Neural cell (in vitro differentiated cells): ENCODE measurements around the gene ATG9B. TPM values are rescaled to one million over a fixed set of nuclear protein-coding genes. Genes with fewer than 3 reads are reported as not detected.

Source experiments
- H2AFZ ChIP-seq: fragments of 200-600, 300-800 bp; sonication (generic), shearing (Covaris generic); 2 replicates; pipeline ENCODE4 v1.6.0; 2014; ENCODE audit warnings: low read depth, mild to moderate bottlenecking, antibody characterized with exemption, low read length, moderate library complexity
- H3F3A ChIP-seq: fragments of 200-600 bp; shearing (Covaris generic); 2 replicates; pipeline ENCODE4 v1.6.1; 2016; ENCODE audit warnings: mild to moderate bottlenecking, moderate library complexity, mixed read lengths, antibody characterized with exemption, low read length; ENCODE audit not compliant: insufficient read depth, poor library complexity, severe bottlenecking
- H3K27ac ChIP-seq: fragments of 200-600, 300-800 bp; sonication (generic), shearing (Covaris generic); 2 replicates; pipeline ENCODE4 v1.5.1; 2014; ENCODE audit warnings: mild to moderate bottlenecking, low read length, moderate library complexity
- H3K27me3 ChIP-seq: fragments of 300-800, 200-600 bp; sonication (generic), shearing (Covaris generic); 2 replicates; pipeline ENCODE4 v1.6.0; 2014; ENCODE audit warnings: mild to moderate bottlenecking, low read depth, low read length, moderate library complexity; ENCODE audit not compliant: insufficient read depth
- H3K36me3 ChIP-seq: fragments of 300-800, 200-600 bp; sonication (generic), shearing (Covaris generic); 2 replicates; pipeline ENCODE4 v1.5.1; 2014; ENCODE audit warnings: mild to moderate bottlenecking, antibody characterized with exemption, low read length, moderate library complexity; ENCODE audit not compliant: insufficient read depth
- H3K4me2 ChIP-seq: fragments of 300-800, 200-600 bp; sonication (generic), shearing (Covaris generic); 2 replicates; pipeline ENCODE4 v1.6.0; 2014; ENCODE audit warnings: mild to moderate bottlenecking, low read length
- H3K4me3 ChIP-seq: fragments of 300-800, 200-600 bp; sonication (generic), shearing (Covaris generic); 2 replicates; pipeline ENCODE4 v1.5.1; 2014; ENCODE audit warnings: mild to moderate bottlenecking, low read length, moderate library complexity
- H3K79me2 ChIP-seq: fragments of 200-600 bp; shearing (Covaris generic); replicated peaks from 2 replicates; pipeline ENCODE4 v1.6.0; 2014; ENCODE audit warnings: mild to moderate bottlenecking, low read length, moderate library complexity; ENCODE audit not compliant: insufficient read depth
- H3K9ac ChIP-seq: fragments of 300-800, 200-600 bp; sonication (generic), shearing (Covaris generic); 2 replicates; pipeline ENCODE4 v1.6.1; 2016; ENCODE audit warnings: mild to moderate bottlenecking, low read length, mixed read lengths
- H3K9me2 ChIP-seq: fragments of 200-600 bp; shearing (Covaris generic); 2 replicates; pipeline ENCODE4 v1.6.1; 2016; ENCODE audit warnings: mild to moderate bottlenecking, low read length, mixed read lengths; ENCODE audit not compliant: insufficient read depth
- H3K9me3 ChIP-seq: fragments of 200-600, 300-800 bp; sonication (generic), shearing (Covaris generic); 2 replicates; pipeline ENCODE4 v1.6.1; 2016; ENCODE audit warnings: mild to moderate bottlenecking, mixed run types, low read length, moderate library complexity, mixed read lengths
- H4K20me1 ChIP-seq: fragments of 200-600 bp; shearing (Covaris generic); 2 replicates; pipeline ENCODE4 v1.6.1; 2016; ENCODE audit warnings: mild to moderate bottlenecking, mixed run types; ENCODE audit not compliant: insufficient read depth
- CTCF ChIP-seq: fragments of 450-650 bp; IDR thresholded peaks from 2 replicates; pipeline ENCODE4 v1.5.1; 2014; ENCODE audit warnings: antibody characterized with exemption, mild to moderate bottlenecking, moderate library complexity; ENCODE audit not compliant: poor library complexity, severe bottlenecking
- EP300 ChIP-seq: fragments of 450-650 bp; conservative IDR thresholded peaks from 2 replicates; pipeline ENCODE4 v1.6.1; 2014; ENCODE audit warnings: antibody characterized with exemption, mild to moderate bottlenecking, moderate library complexity; ENCODE audit not compliant: poor library complexity, severe bottlenecking
- EZH2 ChIP-seq: fragments of 200-600, 300-800 bp; shearing (Covaris generic), sonication (generic); IDR thresholded peaks from 2 replicates; pipeline ENCODE4 v1.6.1; 2014; ENCODE audit warnings: antibody characterized with exemption, low read length, borderline replicate concordance, mild to moderate bottlenecking; ENCODE audit not compliant: insufficient read depth, poor library complexity, severe bottlenecking
- MXI1 ChIP-seq: fragments of 450-650 bp; conservative IDR thresholded peaks from 2 replicates; pipeline ENCODE4 v1.6.1; 2014; ENCODE audit warnings: antibody characterized with exemption, mild to moderate bottlenecking; ENCODE audit not compliant: poor library complexity, severe bottlenecking
- POLR2AphosphoS5 ChIP-seq: IDR thresholded peaks from 2 replicates; pipeline ENCODE4 v1.6.1; 2012
- RAD21 ChIP-seq: fragments of 450-650 bp; conservative IDR thresholded peaks from 2 replicates; pipeline ENCODE4 v1.6.1; 2014; ENCODE audit warnings: antibody characterized with exemption, mild to moderate bottlenecking, moderate library complexity
- REST ChIP-seq: IDR thresholded peaks from 2 replicates; pipeline ENCODE4 v1.6.1; 2012; ENCODE audit warnings: borderline replicate concordance
- SMC3 ChIP-seq: fragments of 450-650 bp; conservative IDR thresholded peaks from 2 replicates; pipeline ENCODE4 v1.6.1; 2014; ENCODE audit warnings: antibody characterized with exemption, mild to moderate bottlenecking, moderate library complexity; ENCODE audit not compliant: poor library complexity
- TAF1 ChIP-seq: IDR thresholded peaks from 2 replicates; pipeline ENCODE4 v1.6.1; 2012; ENCODE audit warnings: low read depth
- polyA plus RNA-seq: library from polyadenylated mRNA; depleted of rRNA; stranded (reverse); fragments of >200 nt; gene quantifications from 2 replicates; pipeline ENCODE4 v1.2.3, GENCODE V29; 2014

Gene ATG9B
- polyA plus RNA-seq, 1 donor from 2014 or later = 1.4 TPM

GRCh38 chr7:151013733-151014497 lies 10.4 kb downstream of the ATG9B start:
- Histone ChIP-seq H3K27ac (no peak overlapping the region), H3K4me3 (peak overlapping the region; percentile 38), H3K9me3 (no peaks in the 10 kb centered on the region), H3K27me3 (peaks cover 12% of the 10 kb centered on the region), H3F3A (no peaks in the 10 kb centered on the region), H4K20me1 (no peaks in the 10 kb centered on the region), H3K79me2 (no peaks in the 10 kb centered on the region), H3K36me3 (no peaks in the 10 kb centered on the region), H3K9ac (no peak overlapping the region), H3K4me2 (no peak overlapping the region), H2AFZ (no peak overlapping the region), H3K9me2 (no peaks in the 10 kb centered on the region)
- TF ChIP-seq EZH2 (no peak), MXI1 (no peak), REST (no peak), SMC3 (no peak), CTCF (no peak), RAD21 (no peak), POLR2AphosphoS5 (peak; percentile 14), EP300 (no peak)

GRCh38 chr7:151013356-151013732 lies 10.9 kb downstream of the ATG9B start:
- TF ChIP-seq REST = no peak
- no peak for TF ChIP-seq RAD21
- no peak for TF ChIP-seq SMC3
- no peak for TF ChIP-seq EZH2
- no peak for TF ChIP-seq TAF1
- no peak for TF ChIP-seq CTCF
- TF ChIP-seq MXI1 = no peak
- TF ChIP-seq POLR2AphosphoS5 = no peak
- TF ChIP-seq EP300 = no peak
- Histone ChIP-seq H3K27ac (no peak overlapping the region), H3K9ac (no peak overlapping the region)

More at GRCh38 chr7:151013356-151013732, 10.9 kb downstream of the ATG9B start:
- H3K27me3 ChIP-seq = peaks cover 9% of the 10 kb centered on the region
- H3K4me3 ChIP-seq = no peak overlapping the region
- H3K79me2 ChIP-seq = no peaks in the 10 kb centered on the region
- H3K9me2 ChIP-seq = no peaks in the 10 kb centered on the region
- H3K9me3 ChIP-seq = no peaks in the 10 kb centered on the region
- no peaks in the 10 kb centered on the region for H4K20me1 ChIP-seq
- no peaks in the 10 kb centered on the region for H3K36me3 ChIP-seq
- no peak overlapping the region for H2AFZ ChIP-seq
- no peaks in the 10 kb centered on the region for H3F3A ChIP-seq
- no peak overlapping the region for H3K4me2 ChIP-seq
